ENCODE measurements around the gene HOXB13. TPM values are rescaled to one million over a fixed set of nuclear protein-coding genes. Genes with fewer than 3 reads are reported as not detected.

Gene HOXB13
- total RNA-seq, 4 donors from 2014 or later = not detected

GRCh38 chr17:48746916-48747444 is 18.4 kb upstream of the HOXB13 start:
- no peak overlapping the region for H3K27ac ChIP-seq
- no peak overlapping the region for H3K4me3 ChIP-seq
- WGBS = 15% methylated on average over 13 of the region's 21 CpGs

GRCh38 chr17:48745381-48746275 is 17.1 kb upstream of the HOXB13 start:
- Histone ChIP-seq H3K27me3 (peaks cover 100% of the 10 kb centered on the region), H3K4me1 (peaks cover 8% of the 10 kb centered on the region), H3K36me3 (no peaks in the 10 kb centered on the region), H3K9me3 (no peaks in the 10 kb centered on the region), H3K4me3 (no peak overlapping the region), H3K27ac (no peak overlapping the region)
- 28% methylated on average over 12 of the region's 12 CpGs for WGBS
- TF ChIP-seq CTCF (IDR thresholded peaks at IDR 0.05) (no peak), POLR2A (IDR thresholded peaks at IDR 0.05) (no peak), EP300 (IDR thresholded peaks at IDR 0.05) (no peak), POLR2AphosphoS5 (IDR thresholded peaks at IDR 0.05) (no peak)
- no peak for DNase-seq (ENCODE audit: low spot score in 2 of 2)

More at GRCh38 chr17:48746916-48747444, 18.4 kb upstream of the HOXB13 start:
- H3K36me3 ChIP-seq = no peaks in the 10 kb centered on the region
- peaks cover 8% of the 10 kb centered on the region for H3K4me1 ChIP-seq
- TF ChIP-seq EP300 (IDR thresholded peaks at IDR 0.05) = no peak
- TF ChIP-seq POLR2AphosphoS5 (IDR thresholded peaks at IDR 0.05) = no peak
- TF ChIP-seq POLR2A (IDR thresholded peaks at IDR 0.05) = no peak
- TF ChIP-seq CTCF (IDR thresholded peaks at IDR 0.05) = no peak
- peaks cover 100% of the 10 kb centered on the region for H3K27me3 ChIP-seq
- H3K9me3 ChIP-seq = no peaks in the 10 kb centered on the region
- DNase-seq (ENCODE audit: low spot score in 2 of 2) = no peak

- H3K9me3 ChIP-seq = no peaks in the 10 kb centered on the region
- H3K4me1 ChIP-seq = peaks cover 6% of the 10 kb centered on the region
- no peak for DNase-seq (ENCODE audit: low spot score in 2 of 2)
- no peak for TF ChIP-seq POLR2AphosphoS5 (IDR thresholded peaks at IDR 0.05)
- no peak for TF ChIP-seq EP300 (IDR thresholded peaks at IDR 0.05)
- TF ChIP-seq CTCF (IDR thresholded peaks at IDR 0.05) = no peak
- TF ChIP-seq POLR2A (IDR thresholded peaks at IDR 0.05) = no peak
- no peak overlapping the region for H3K4me3 ChIP-seq
- H3K27ac ChIP-seq = no peak overlapping the region
- peaks cover 100% of the 10 kb centered on the region for H3K27me3 ChIP-seq
- no peaks in the 10 kb centered on the region for H3K36me3 ChIP-seq
Measured at GRCh38 chr17:48740537-48740936, 12.0 kb upstream of the HOXB13 start.

GRCh38 chr17:48738803-48739526 is 10.4 kb upstream of the HOXB13 start:
- 7% methylated on average over 27 of the region's 37 CpGs for WGBS
- no peak overlapping the region for H3K4me3 ChIP-seq
- peaks cover 100% of the 10 kb centered on the region for H3K27me3 ChIP-seq

More at GRCh38 chr17:48738803-48739526, 10.4 kb upstream of the HOXB13 start:
- TF ChIP-seq POLR2AphosphoS5 (IDR thresholded peaks at IDR 0.05) = no peak
- no peak for TF ChIP-seq EP300 (IDR thresholded peaks at IDR 0.05)
- TF ChIP-seq CTCF (IDR thresholded peaks at IDR 0.05) = no peak
- no peak for TF ChIP-seq POLR2A (IDR thresholded peaks at IDR 0.05)
- no peak for DNase-seq (ENCODE audit: low spot score in 2 of 2)
- H3K36me3 ChIP-seq = no peaks in the 10 kb centered on the region
- H3K27ac ChIP-seq = no peak overlapping the region
- no peaks in the 10 kb centered on the region for H3K9me3 ChIP-seq
- H3K4me1 ChIP-seq = peaks cover 6% of the 10 kb centered on the region

Data from suprapubic skin (tissue), 4 donors.